ENCODE measurements around the gene TIGAR. TPM values are rescaled to one million over a fixed set of nuclear protein-coding genes. Genes with fewer than 3 reads are reported as not detected.

TIGAR gene
- polyA plus RNA-seq, 3 donors = 5.5 to 16.0 (median 11.0) TPM

DNA sequence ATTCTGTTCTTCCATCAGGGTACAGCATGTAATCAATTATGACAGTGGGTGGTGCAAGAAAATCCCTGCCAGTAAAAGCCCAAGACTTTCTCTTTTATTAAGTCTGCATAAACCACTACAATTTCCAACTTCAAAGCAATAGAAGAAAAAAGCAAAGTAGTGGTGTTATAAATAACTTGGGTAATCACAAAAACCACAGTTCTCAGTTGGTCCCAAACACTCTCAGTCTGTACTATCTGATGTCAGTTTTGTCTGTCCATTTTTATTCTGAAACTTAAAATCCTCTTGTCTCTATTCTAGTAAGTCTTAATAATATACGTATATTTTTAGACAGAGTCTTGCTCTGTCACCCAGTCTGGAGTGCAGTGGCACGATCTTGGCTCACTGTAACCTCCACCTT is 8.8 kb upstream of the TIGAR start:
- Histone ChIP-seq H4K20me1 (ENCODE audit: insufficient read depth, low read length) (no peaks in the 10 kb centered on the region), H3K9me3 (replicated peaks in 1 of 2; ENCODE audit: control insufficient read depth in 1 of 2, insufficient read depth in 1 of 2, low read length in 2 of 2) (no peaks in the 10 kb centered on the region), H3K27me3 (ENCODE audit: control insufficient read depth in 2 of 2, insufficient read depth in 2 of 2, low read length in 2 of 2) (no peaks in the 10 kb centered on the region), H3K9ac (ENCODE audit: insufficient read depth, low read length, poor library complexity, severe bottlenecking) (no peak overlapping the region), H3K4me3 (replicated peaks in 1 of 3; ENCODE audit: low read depth in 2 of 3, low read length in 3 of 3) (no peak overlapping the region), H2AFZ (ENCODE audit: insufficient read depth, low read depth, low read length, poor library complexity, severe bottlenecking) (no peak overlapping the region), H3K27ac (ENCODE audit: low read depth in 1 of 2, low read length in 2 of 2) (no peak overlapping the region), H3K4me1 (ENCODE audit: control insufficient read depth in 1 of 2, insufficient read depth in 2 of 2, low read length in 2 of 2) (peaks cover 0 to 7% of the 10 kb centered on the region in 2 donors), H3K4me2 (replicated peaks; ENCODE audit: extremely low read depth, low read length, poor library complexity, severe bottlenecking) (no peak overlapping the region), H3K36me3 (replicated peaks in 1 of 2; ENCODE audit: control insufficient read depth in 1 of 2, insufficient read depth in 2 of 2, low read length in 2 of 2) (no peaks in the 10 kb centered on the region), H3K79me2 (ENCODE audit: insufficient read depth, low read length) (no peaks in the 10 kb centered on the region)
- TF ChIP-seq, protein P1, sequence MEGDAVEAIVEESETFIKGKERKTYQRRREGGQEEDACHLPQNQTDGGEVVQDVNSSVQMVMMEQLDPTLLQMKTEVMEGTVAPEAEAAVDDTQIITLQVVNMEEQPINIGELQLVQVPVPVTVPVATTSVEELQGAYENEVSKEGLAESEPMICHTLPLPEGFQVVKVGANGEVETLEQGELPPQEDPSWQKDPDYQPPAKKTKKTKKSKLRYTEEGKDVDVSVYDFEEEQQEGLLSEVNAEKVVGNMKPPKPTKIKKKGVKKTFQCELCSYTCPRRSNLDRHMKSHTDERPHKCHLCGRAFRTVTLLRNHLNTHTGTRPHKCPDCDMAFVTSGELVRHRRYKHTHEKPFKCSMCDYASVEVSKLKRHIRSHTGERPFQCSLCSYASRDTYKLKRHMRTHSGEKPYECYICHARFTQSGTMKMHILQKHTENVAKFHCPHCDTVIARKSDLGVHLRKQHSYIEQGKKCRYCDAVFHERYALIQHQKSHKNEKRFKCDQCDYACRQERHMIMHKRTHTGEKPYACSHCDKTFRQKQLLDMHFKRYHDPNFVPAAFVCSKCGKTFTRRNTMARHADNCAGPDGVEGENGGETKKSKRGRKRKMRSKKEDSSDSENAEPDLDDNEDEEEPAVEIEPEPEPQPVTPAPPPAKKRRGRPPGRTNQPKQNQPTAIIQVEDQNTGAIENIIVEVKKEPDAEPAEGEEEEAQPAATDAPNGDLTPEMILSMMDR (IDR thresholded peaks at IDR 0.05) = no peak
- intact Hi-C loops (cut with micrococcal nuclease) = no loop called here
- Mint-ChIP-seq H3K27me3 (ENCODE audit: low read depth in 3 of 3) (peaks cover 0 to 2% (median 0%) of the 10 kb centered on the region in 3 donors), H3K36me3 (peaks cover 0 to 3% of the 10 kb centered on the region in 2 donors), H3K27ac (no peak overlapping the region), H3K4me3 (no peak overlapping the region), H3K4me1 (peaks cover 6% of the 10 kb centered on the region), H3K9me3 (peaks cover 0 to 3% (median 0%) of the 10 kb centered on the region in 7 donors)
- no CpG with 5 or more reads among the region's 2 CpGs for WGBS (ENCODE audit: insufficient coverage)
- no peak for DNase-seq

DNA sequence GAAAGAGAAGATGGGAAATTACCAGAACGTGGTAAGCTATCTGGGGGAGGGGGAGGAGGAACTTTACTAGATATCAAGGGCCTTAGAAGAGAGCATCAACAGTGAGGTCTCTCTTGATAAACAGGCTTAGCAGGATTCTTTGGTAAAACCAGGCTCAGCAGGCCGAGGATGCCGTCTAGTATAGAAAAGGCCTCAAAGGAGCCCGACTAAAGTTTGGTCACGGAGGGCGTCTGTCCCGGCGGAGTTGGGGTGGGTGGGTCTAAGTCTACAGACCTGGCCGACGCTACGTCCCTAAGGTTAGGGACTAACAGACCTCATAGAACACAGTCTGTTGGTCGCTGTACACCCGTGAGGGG is 538 bp upstream of the TIGAR start:
- peaks cover 5 to 8% of the 10 kb centered on the region in 2 donors for H3K36me3 ChIP-seq (replicated peaks in 1 of 2; ENCODE audit: control insufficient read depth in 1 of 2, insufficient read depth in 2 of 2, low read length in 2 of 2)
- peaks cover 40% of the 10 kb centered on the region for H3K79me2 ChIP-seq (ENCODE audit: insufficient read depth, low read length)
- H3K4me3 Mint-ChIP-seq = peak overlapping the region; percentile 92 to 95
- peaks cover 16% of the 10 kb centered on the region for H4K20me1 ChIP-seq (ENCODE audit: insufficient read depth, low read length)
- H3K27me3 Mint-ChIP-seq (ENCODE audit: low read depth in 3 of 3) = peaks cover 5 to 11% (median 5%) of the 10 kb centered on the region in 3 donors
- no peak for DNase-seq
- peak overlapping the region; percentile 92 to 97 (median 95) for H3K27ac Mint-ChIP-seq
- H3K4me2 ChIP-seq (replicated peaks; ENCODE audit: extremely low read depth, low read length, poor library complexity, severe bottlenecking) = peak overlapping the region; percentile 83
- H3K4me3 ChIP-seq (replicated peaks in 1 of 3; ENCODE audit: low read depth in 2 of 3, low read length in 3 of 3) = peak overlapping the region; percentile 73 to 95 (median 75)
- 0% methylated on average over 13 of the region's 13 CpGs for WGBS (ENCODE audit: insufficient coverage)
- intact Hi-C loops (cut with micrococcal nuclease) = loop anchor here (5.0 to 10.0 kb wide), 4 partner anchors 33 to 1016 kb away; partner anchors contain the start of genes AKAP3 (in 1 of the 2), NDUFA9 (in 1 of the 2) and RAD51AP1 (in 1 of the 2)
- H2AFZ ChIP-seq (ENCODE audit: insufficient read depth, low read depth, low read length, poor library complexity, severe bottlenecking) = peak overlapping the region; percentile 81
- peaks cover 7 to 11% of the 10 kb centered on the region in 2 donors for H3K36me3 Mint-ChIP-seq
- no peaks in the 10 kb centered on the region for H3K27me3 ChIP-seq (ENCODE audit: control insufficient read depth in 2 of 2, insufficient read depth in 2 of 2, low read length in 2 of 2)
- no peaks in the 10 kb centered on the region for H3K9me3 ChIP-seq (replicated peaks in 1 of 2; ENCODE audit: control insufficient read depth in 1 of 2, insufficient read depth in 1 of 2, low read length in 2 of 2)
- peaks cover 0 to 2% (median 0%) of the 10 kb centered on the region in 7 donors for H3K9me3 Mint-ChIP-seq
- TF ChIP-seq, protein P1 (IDR thresholded peaks at IDR 0.05) = no peak
- peak overlapping the region; percentile 74 for H3K9ac ChIP-seq (ENCODE audit: insufficient read depth, low read length, poor library complexity, severe bottlenecking)
- H3K4me1 ChIP-seq (ENCODE audit: control insufficient read depth in 1 of 2, insufficient read depth in 2 of 2, low read length in 2 of 2) = peaks cover 33 to 37% of the 10 kb centered on the region in 2 donors
- H3K4me1 Mint-ChIP-seq = peaks cover 34% of the 10 kb centered on the region
- peak overlapping the region; percentile 86 to 96 for H3K27ac ChIP-seq (ENCODE audit: low read depth in 1 of 2, low read length in 2 of 2)

Data from CD14-positive monocyte (primary cell).